ENCODE results near the gene TNFSF8. TPM values are rescaled to one million over a fixed set of nuclear protein-coding genes. Genes with fewer than 3 reads are reported as not detected.

Gene TNFSF8
- polyA plus RNA-seq, 1 donor from 2014 or later: not detected

- no peaks in the 10 kb centered on the region for H3K27me3 ChIP-seq (ENCODE audit: insufficient read depth, low read depth, low read length)
- H3K4me2 ChIP-seq (ENCODE audit: low read length): no peak overlapping the region
- no peak overlapping the region for H3K27ac ChIP-seq (ENCODE audit: low read length)
These were observed 34.8 kb downstream of the TNFSF8 start for GRCh38 chr9:114895521-114895991.

More at GRCh38 chr9:114895521-114895991, 34.8 kb downstream of the TNFSF8 start:
- no peak overlapping the region for H3K9ac ChIP-seq (ENCODE audit: low read length)
- no peaks in the 10 kb centered on the region for H3F3A ChIP-seq (ENCODE audit: insufficient read depth, low read length, poor library complexity, severe bottlenecking)
- H2AFZ ChIP-seq (ENCODE audit: low read depth, low read length): no peak overlapping the region
- no peak for TF ChIP-seq EP300 (conservative IDR thresholded peaks at IDR 0.05; ENCODE audit: poor library complexity, severe bottlenecking)
- no peak for TF ChIP-seq RAD21 (conservative IDR thresholded peaks at IDR 0.05)
- no peak for TF ChIP-seq SMC3 (conservative IDR thresholded peaks at IDR 0.05; ENCODE audit: poor library complexity)
- no peak for TF ChIP-seq REST (IDR thresholded peaks at IDR 0.05; ENCODE audit: borderline replicate concordance)
- no peak for TF ChIP-seq MXI1 (conservative IDR thresholded peaks at IDR 0.05; ENCODE audit: poor library complexity, severe bottlenecking)
- TF ChIP-seq POLR2AphosphoS5 (IDR thresholded peaks at IDR 0.05): no peak
- no peak for TF ChIP-seq CTCF (IDR thresholded peaks at IDR 0.05; ENCODE audit: poor library complexity, severe bottlenecking)
- TF ChIP-seq TAF1 (IDR thresholded peaks at IDR 0.05; ENCODE audit: low read depth): no peak
- TF ChIP-seq EZH2 (IDR thresholded peaks at IDR 0.05; ENCODE audit: borderline replicate concordance, insufficient read depth, low read length, poor library complexity, severe bottlenecking): no peak
- H3K4me3 ChIP-seq (ENCODE audit: low read length): no peak overlapping the region
- H3K79me2 ChIP-seq (replicated peaks; ENCODE audit: insufficient read depth, low read length): no peaks in the 10 kb centered on the region
- no peaks in the 10 kb centered on the region for H4K20me1 ChIP-seq (ENCODE audit: insufficient read depth)
- H3K9me2 ChIP-seq (ENCODE audit: insufficient read depth, low read length): no peaks in the 10 kb centered on the region
- no peaks in the 10 kb centered on the region for H3K9me3 ChIP-seq (ENCODE audit: low read length)
- no peaks in the 10 kb centered on the region for H3K36me3 ChIP-seq (ENCODE audit: insufficient read depth, low read length)

All from neural cell (in vitro differentiated cells).